ENCODE measurements around the gene ZC3H8. TPM values are rescaled to one million over a fixed set of nuclear protein-coding genes. Genes with fewer than 3 reads are reported as not detected.

Gene ZC3H8
- total RNA-seq, 1 donor, result 7.6 TPM

DNA sequence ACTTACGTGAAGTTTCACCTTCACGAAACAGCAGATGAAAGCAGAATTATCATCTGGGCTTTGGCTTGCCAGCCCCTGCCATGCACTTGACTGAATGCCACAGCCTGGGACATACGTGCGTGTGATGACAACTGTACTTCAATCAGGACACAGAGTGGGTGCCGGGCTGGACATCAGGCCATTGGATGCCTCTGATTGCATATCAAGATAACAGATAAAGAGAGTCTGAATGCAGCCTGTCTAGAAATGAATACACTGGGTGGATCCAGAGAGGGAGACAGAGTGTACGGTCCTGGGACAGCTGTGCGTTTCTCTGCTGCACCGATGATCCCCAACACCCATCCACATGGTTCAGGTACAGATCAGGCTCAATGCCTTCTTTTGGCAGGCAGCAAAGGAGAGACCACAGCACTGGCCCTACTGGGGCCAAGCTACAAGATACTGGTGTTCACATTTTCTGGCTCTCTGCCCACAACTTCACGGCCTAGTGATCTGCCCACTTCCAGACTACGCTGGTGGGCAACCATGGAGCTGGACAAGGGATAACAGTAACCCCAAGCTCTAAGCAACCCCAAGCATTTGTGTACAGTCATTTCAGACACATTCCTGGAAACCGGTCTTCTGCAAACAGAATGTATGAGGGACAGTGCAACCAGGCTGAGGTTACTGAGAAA is 81.1 kb downstream of the ZC3H8 start:
- DNase-seq (ENCODE audit: insufficient read length, low spot score, missing footprints), result no peak

DNA sequence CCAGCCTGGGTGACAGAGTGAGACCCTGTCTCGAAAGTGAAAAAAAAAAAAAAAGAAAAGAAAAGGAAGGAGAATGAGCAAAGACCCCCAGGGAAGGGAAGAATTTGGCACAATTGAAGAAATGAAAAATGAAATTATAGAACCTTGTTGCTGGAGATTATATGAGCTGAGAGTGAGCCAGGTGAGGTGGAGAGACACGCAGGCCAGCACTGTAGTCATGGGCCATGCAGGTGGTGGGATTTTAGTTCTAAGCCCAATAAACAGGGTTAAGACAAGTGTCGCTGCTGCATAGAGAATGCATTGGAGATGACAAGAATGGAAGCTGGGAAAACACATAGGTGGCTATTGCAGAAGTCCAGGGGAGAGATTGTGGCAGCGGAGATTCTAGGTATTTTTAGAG is 84.3 kb downstream of the ZC3H8 start:
- no peak overlapping the region for H2AFZ ChIP-seq (ENCODE audit: low read length)
- TF ChIP-seq, protein P1, sequence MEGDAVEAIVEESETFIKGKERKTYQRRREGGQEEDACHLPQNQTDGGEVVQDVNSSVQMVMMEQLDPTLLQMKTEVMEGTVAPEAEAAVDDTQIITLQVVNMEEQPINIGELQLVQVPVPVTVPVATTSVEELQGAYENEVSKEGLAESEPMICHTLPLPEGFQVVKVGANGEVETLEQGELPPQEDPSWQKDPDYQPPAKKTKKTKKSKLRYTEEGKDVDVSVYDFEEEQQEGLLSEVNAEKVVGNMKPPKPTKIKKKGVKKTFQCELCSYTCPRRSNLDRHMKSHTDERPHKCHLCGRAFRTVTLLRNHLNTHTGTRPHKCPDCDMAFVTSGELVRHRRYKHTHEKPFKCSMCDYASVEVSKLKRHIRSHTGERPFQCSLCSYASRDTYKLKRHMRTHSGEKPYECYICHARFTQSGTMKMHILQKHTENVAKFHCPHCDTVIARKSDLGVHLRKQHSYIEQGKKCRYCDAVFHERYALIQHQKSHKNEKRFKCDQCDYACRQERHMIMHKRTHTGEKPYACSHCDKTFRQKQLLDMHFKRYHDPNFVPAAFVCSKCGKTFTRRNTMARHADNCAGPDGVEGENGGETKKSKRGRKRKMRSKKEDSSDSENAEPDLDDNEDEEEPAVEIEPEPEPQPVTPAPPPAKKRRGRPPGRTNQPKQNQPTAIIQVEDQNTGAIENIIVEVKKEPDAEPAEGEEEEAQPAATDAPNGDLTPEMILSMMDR (IDR thresholded peaks at IDR 0.05; ENCODE audit: extremely low read depth, low read depth, low read length), result no peak
- H4K20me1 ChIP-seq (ENCODE audit: insufficient read depth, low read length), result no peaks in the 10 kb centered on the region
- H3K27me3 ChIP-seq (ENCODE audit: insufficient read depth, low read length), result no peaks in the 10 kb centered on the region
- no peaks in the 10 kb centered on the region for H3K9me3 ChIP-seq (ENCODE audit: low read depth, low read length)
- H3K4me3 ChIP-seq (ENCODE audit: insufficient read depth, low read length), result no peak overlapping the region
- no peak overlapping the region for H3K27ac ChIP-seq (ENCODE audit: low read depth, low read length)
- peaks cover 6% of the 10 kb centered on the region for H3K4me1 ChIP-seq (ENCODE audit: insufficient read depth, low read length)
- no peak for DNase-seq (ENCODE audit: insufficient read length, low spot score, missing footprints)
- H3K79me2 ChIP-seq (ENCODE audit: insufficient read depth, low read length), result no peaks in the 10 kb centered on the region
- H3K36me3 ChIP-seq (ENCODE audit: insufficient read depth, low read length), result no peaks in the 10 kb centered on the region
- H3K4me2 ChIP-seq (ENCODE audit: insufficient read depth, low read length), result no peak overlapping the region

More for the DNA sequence above, 81.1 kb downstream of the ZC3H8 start:
- Histone ChIP-seq H3K4me1 (ENCODE audit: insufficient read depth, low read length) (peaks cover 12% of the 10 kb centered on the region), H3K36me3 (ENCODE audit: insufficient read depth, low read length) (no peaks in the 10 kb centered on the region), H2AFZ (ENCODE audit: low read length) (no peak overlapping the region), H3K27ac (ENCODE audit: low read depth, low read length) (no peak overlapping the region), H4K20me1 (ENCODE audit: insufficient read depth, low read length) (no peaks in the 10 kb centered on the region), H3K4me2 (ENCODE audit: insufficient read depth, low read length) (no peak overlapping the region), H3K4me3 (ENCODE audit: insufficient read depth, low read length) (no peak overlapping the region), H3K79me2 (ENCODE audit: insufficient read depth, low read length) (no peaks in the 10 kb centered on the region), H3K9me3 (ENCODE audit: low read depth, low read length) (no peaks in the 10 kb centered on the region), H3K27me3 (ENCODE audit: insufficient read depth, low read length) (no peaks in the 10 kb centered on the region)
- TF ChIP-seq, protein P1 (IDR thresholded peaks at IDR 0.05; ENCODE audit: extremely low read depth, low read depth, low read length), result no peak

DNA sequence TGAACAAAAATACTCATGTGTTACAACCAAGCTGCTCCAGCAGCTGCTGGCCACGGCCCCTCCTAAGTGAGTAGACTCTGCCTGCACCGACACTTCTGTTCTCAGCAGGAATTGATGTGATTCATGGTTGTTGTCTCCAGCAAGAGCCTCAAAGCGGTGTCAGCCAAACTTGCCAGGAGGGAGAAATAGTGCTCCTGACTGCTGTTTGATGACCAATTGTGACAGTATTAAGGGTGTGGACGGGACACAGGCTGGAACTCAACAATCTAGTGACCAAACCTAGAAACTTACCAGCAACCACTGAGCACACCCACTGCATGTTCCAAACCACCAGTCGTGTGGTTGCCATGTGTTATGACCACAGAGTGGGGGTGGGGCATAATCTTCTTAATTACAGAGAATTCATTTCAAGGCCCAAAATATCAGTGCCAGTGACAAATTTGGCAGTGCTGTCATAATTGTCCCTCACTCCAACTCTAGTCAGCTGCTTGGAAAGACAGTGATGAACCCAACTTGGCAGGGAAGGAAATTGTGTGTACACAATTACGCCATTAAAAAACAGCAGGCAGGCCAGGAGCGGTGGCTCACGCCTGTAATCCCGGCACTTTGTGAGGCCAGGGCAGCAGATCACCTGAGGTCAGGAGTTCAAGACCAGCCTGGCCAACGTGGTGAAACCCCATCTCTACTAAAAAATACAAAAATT is 86.3 kb downstream of the ZC3H8 start:
- Histone ChIP-seq H3K79me2 (ENCODE audit: insufficient read depth, low read length) (no peaks in the 10 kb centered on the region), H3K36me3 (ENCODE audit: insufficient read depth, low read length) (no peaks in the 10 kb centered on the region), H3K9me3 (ENCODE audit: low read depth, low read length) (no peaks in the 10 kb centered on the region), H3K4me3 (ENCODE audit: insufficient read depth, low read length) (no peak overlapping the region), H3K27ac (ENCODE audit: low read depth, low read length) (no peak overlapping the region), H4K20me1 (ENCODE audit: insufficient read depth, low read length) (no peaks in the 10 kb centered on the region), H3K4me1 (ENCODE audit: insufficient read depth, low read length) (peaks cover 6% of the 10 kb centered on the region), H3K4me2 (ENCODE audit: insufficient read depth, low read length) (no peak overlapping the region), H2AFZ (ENCODE audit: low read length) (no peak overlapping the region), H3K27me3 (ENCODE audit: insufficient read depth, low read length) (no peaks in the 10 kb centered on the region)
- TF ChIP-seq, protein P1 (IDR thresholded peaks at IDR 0.05; ENCODE audit: extremely low read depth, low read depth, low read length), result no peak
- DNase-seq (ENCODE audit: insufficient read length, low spot score, missing footprints), result no peak

DNA sequence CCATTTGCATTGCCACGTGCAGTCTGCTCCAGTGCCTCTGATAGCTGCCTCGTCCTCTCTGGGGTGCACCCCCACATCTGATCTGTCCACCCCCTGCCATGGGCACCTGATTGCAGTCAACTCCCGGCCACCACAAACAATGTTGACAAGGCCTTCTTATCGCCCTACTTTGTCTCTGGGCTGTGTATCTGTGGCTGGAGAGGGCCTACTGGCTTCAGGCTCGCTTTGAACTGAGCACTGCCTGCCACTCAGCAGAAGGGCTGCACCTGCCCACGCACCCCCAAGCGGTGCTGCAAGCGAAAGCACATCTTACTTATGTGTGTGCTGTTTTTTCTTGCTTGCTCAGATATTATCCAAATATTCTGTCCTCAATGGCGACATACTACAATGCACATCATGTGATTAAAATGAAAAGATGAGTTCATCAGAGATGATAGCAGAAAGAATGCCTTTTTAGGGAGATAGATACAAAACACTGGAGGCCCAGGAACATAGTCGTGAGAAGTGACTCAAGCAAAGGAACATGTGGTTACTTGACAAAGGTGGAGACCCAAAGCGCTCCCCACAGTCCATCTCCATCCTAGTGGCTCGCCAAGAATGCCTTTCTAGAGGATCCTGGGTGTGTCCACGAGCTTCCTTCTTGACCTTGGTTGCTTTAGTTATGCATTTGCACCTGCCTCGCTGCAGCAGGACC is 87.9 kb downstream of the ZC3H8 start:
- no peaks in the 10 kb centered on the region for H4K20me1 ChIP-seq (ENCODE audit: insufficient read depth, low read length)
- H3K4me2 ChIP-seq (ENCODE audit: insufficient read depth, low read length), result no peak overlapping the region
- H2AFZ ChIP-seq (ENCODE audit: low read length), result no peak overlapping the region
- H3K36me3 ChIP-seq (ENCODE audit: insufficient read depth, low read length), result no peaks in the 10 kb centered on the region
- no peak overlapping the region for H3K4me3 ChIP-seq (ENCODE audit: insufficient read depth, low read length)
- no peak overlapping the region for H3K27ac ChIP-seq (ENCODE audit: low read depth, low read length)
- H3K27me3 ChIP-seq (ENCODE audit: insufficient read depth, low read length), result no peaks in the 10 kb centered on the region
- TF ChIP-seq, protein P1 (IDR thresholded peaks at IDR 0.05; ENCODE audit: extremely low read depth, low read depth, low read length), result no peak
- peaks cover 6% of the 10 kb centered on the region for H3K4me1 ChIP-seq (ENCODE audit: insufficient read depth, low read length)
- no peaks in the 10 kb centered on the region for H3K79me2 ChIP-seq (ENCODE audit: insufficient read depth, low read length)
- DNase-seq (ENCODE audit: insufficient read length, low spot score, missing footprints), result no peak
- H3K9me3 ChIP-seq (ENCODE audit: low read depth, low read length), result no peaks in the 10 kb centered on the region
